Fibroblast of villous mesenchyme (primary cell): ENCODE measurements around the gene PARP9. TPM values are rescaled to one million over a fixed set of nuclear protein-coding genes. Genes with fewer than 3 reads are reported as not detected.

Experiments
- DNase-seq: peaks from one replicate; pipeline ENCODE4 v3.0.0-alpha.2; 2010; ENCODE audit warnings: low read depth
- H3K4me3 ChIP-seq: 2 replicates; pipeline ENCODE4 v1.5.1; 2011; ENCODE audit warnings: low read depth, mild to moderate bottlenecking, low read length
- total RNA-seq: library from RNA; depleted of rRNA; stranded (reverse); fragments of >200 nt; gene quantifications from 2 replicates; pipeline ENCODE4 v1.2.3, GENCODE V29; 2012
- TF ChIP-seq, protein P1 (sequence below): IDR thresholded peaks from 2 replicates; pipeline ENCODE4 v1.5.1; 2012; ENCODE audit warnings: low read depth, mild to moderate bottlenecking, low read length; ENCODE audit not compliant: insufficient read depth

Gene PARP9
- total RNA-seq, 1 donor, result 34.5 TPM

DNA sequence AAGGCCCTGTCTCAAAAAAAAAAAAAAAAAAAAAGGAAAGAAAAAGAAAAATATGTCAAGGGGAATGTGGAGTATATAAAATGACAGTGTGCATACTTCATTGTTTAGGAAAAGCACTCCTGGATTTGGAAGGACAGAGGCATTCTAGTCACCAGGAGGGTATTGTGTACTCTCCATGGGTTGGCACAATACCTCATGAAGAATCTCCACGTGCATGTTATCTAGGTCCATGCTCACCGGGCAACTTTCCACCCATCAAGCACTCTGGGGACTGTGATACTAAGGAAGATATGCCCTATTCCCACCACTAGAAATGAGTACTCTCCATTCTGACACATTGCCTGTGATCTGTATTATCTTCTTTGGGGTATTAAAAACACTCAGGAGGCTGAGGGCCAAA lies 33.9 kb downstream of the PARP9 start:
- no peak for DNase-seq
- TF ChIP-seq, protein P1, sequence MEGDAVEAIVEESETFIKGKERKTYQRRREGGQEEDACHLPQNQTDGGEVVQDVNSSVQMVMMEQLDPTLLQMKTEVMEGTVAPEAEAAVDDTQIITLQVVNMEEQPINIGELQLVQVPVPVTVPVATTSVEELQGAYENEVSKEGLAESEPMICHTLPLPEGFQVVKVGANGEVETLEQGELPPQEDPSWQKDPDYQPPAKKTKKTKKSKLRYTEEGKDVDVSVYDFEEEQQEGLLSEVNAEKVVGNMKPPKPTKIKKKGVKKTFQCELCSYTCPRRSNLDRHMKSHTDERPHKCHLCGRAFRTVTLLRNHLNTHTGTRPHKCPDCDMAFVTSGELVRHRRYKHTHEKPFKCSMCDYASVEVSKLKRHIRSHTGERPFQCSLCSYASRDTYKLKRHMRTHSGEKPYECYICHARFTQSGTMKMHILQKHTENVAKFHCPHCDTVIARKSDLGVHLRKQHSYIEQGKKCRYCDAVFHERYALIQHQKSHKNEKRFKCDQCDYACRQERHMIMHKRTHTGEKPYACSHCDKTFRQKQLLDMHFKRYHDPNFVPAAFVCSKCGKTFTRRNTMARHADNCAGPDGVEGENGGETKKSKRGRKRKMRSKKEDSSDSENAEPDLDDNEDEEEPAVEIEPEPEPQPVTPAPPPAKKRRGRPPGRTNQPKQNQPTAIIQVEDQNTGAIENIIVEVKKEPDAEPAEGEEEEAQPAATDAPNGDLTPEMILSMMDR, result no peak
- H3K4me3 ChIP-seq, result no peak overlapping the region

- DNase-seq, result no peak
- H3K4me3 ChIP-seq, result no peak overlapping the region
- TF ChIP-seq, protein P1, result no peak
Measured at GRCh38 chr3:122523317-122523716, 40.8 kb downstream of the PARP9 start.

DNA sequence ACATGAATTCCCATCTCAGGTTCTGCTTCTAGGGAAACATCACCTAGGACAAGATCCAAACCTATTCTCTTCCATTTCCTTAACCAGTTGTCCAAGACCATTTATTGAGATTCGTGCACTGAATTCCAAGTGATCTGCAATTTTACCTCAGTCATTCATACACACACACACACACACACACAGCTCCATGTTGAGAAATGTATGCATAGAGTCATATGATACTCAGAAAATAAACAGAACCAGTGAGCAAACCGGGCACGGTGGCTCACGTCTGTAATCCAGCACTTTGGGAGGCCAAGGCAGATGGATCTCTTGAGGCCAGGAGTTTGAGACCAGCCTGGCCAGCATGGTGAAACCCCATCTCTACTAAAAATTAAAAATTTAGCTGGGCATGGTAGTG lies 43.2 kb downstream of the PARP9 start:
- H3K4me3 ChIP-seq, result no peak overlapping the region
- TF ChIP-seq, protein P1, result no peak
- DNase-seq, result no peak

DNA sequence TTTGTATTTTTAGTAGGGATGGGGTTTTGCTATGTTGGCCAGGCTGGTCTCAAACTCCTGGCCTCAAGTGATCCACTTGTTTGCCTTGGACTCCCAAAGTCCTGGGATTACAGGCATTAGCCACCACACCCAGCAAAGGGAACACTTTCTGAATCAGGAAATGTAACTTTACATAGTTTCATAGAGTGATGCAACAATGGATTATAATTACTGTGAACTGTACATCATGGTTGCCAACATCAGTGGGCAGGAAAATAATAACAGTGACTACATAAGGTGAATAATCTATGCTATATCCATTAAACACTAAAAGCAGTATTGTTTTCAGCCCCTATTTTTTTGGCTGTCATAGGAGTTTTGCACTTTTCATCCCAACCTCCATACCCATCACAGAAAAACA lies 44.4 kb downstream of the PARP9 start:
- DNase-seq, result peak; percentile 7
- H3K4me3 ChIP-seq, result no peak overlapping the region
- TF ChIP-seq, protein P1, result no peak

DNA sequence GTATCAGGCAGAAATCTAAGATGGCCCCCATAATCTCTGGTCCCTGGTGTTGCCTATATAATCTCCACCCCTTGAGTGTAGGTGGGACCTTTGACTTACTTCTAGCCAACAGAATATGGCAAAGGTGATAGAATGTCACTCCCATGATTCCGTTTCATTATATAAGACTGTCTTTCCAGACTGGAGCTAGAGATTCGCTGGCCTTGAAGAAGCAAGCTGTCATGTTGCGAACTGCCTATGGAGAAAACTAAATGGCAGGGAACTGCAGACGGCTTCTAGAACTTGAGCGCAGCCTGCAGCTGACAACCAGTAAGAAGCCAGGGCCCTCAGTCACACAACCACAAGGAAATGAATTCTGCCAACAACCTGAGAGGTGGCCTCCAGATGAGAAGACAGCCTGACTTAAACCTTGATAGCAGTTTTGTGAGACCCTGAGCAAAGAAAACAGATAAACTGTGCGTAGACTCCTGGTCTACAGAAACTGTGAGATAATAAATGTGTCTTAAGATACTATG lies 47.2 kb downstream of the PARP9 start:
- TF ChIP-seq, protein P1, result no peak

GRCh38 chr3:122515870-122516269 lies 48.2 kb downstream of the PARP9 start:
- H3K4me3 ChIP-seq, result no peak overlapping the region
- TF ChIP-seq, protein P1, result no peak
- DNase-seq, result no peak

More for the DNA sequence above, 47.2 kb downstream of the PARP9 start:
- no peak overlapping the region for H3K4me3 ChIP-seq
- DNase-seq, result no peak

DNA sequence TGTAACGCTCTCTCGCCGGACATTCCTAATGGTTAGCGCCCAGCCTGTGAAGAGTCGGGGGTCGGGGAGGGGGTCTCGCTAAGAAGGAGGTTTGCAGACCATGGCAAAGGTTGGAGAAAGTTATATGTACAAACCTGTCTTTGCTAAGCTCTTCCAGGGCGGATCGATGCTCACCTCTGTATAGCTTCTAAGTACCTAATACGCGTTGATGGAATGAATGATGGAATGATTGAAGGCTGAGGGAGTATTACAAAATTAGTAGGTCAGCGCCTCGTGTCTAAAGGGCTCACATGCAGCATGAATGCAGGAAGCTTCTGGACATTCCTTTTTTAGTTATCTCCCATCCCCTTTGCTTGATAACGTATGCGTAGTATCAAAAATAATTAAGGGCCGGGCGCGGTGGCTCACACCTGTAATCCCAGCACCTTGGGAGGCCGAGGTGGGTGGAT lies 49.1 kb downstream of the PARP9 start:
- peak overlapping the region; percentile 78 for H3K4me3 ChIP-seq
- no peak for DNase-seq
- TF ChIP-seq, protein P1, result no peak
